Smooth muscle cell (in vitro differentiated cells): Measurements from ENCODE around the gene CNTRL. TPM values are rescaled to one million over a fixed set of nuclear protein-coding genes. Genes with fewer than 3 reads are reported as not detected.

ENCODE experiments used
- DNase-seq: peaks from one replicate; lab custom pipeline; 2025; ENCODE audit not compliant: unreplicated experiment; lab: John Stamatoyannopoulos, UW
- H2AFZ ChIP-seq: fragments of 200-600 bp; sonication (generic); 2 replicates; pipeline ENCODE4 v1.6.0; 2016; ENCODE audit warnings: antibody characterized with exemption, low read depth, mild to moderate bottlenecking
- H3F3A ChIP-seq: fragments of 200-600 bp; sonication (generic); 2 replicates; pipeline ENCODE4 v1.6.0; 2017; ENCODE audit warnings: antibody characterized with exemption, low read depth
- H3K27ac ChIP-seq: fragments of 200-600 bp; sonication (generic); 2 replicates; pipeline ENCODE4 v1.5.1; 2016; ENCODE audit warnings: low read depth, mild to moderate bottlenecking
- H3K27me3 ChIP-seq: fragments of 200-600 bp; sonication (generic); 2 replicates; pipeline ENCODE4 v1.6.1; 2016; ENCODE audit warnings: low read depth, mild to moderate bottlenecking
- H3K36me3 ChIP-seq: fragments of 200-600 bp; sonication (generic); 2 replicates; pipeline ENCODE4 v1.5.1; 2016; ENCODE audit warnings: low read depth
- H3K4me1 ChIP-seq: fragments of 200-600 bp; sonication (generic); 2 replicates; pipeline ENCODE4 v1.5.1; 2016; ENCODE audit warnings: low read depth
- H3K4me2 ChIP-seq: fragments of 200-600 bp; sonication (generic); 2 replicates; pipeline ENCODE4 v1.6.0; 2016; ENCODE audit warnings: mild to moderate bottlenecking
- H3K4me3 ChIP-seq: fragments of 200-600 bp; sonication (generic); 2 replicates; pipeline ENCODE4 v1.5.1; 2016; ENCODE audit warnings: mild to moderate bottlenecking
- H3K79me2 ChIP-seq: fragments of 200-600 bp; sonication (generic); 2 replicates; pipeline ENCODE4 v1.6.0; 2016; ENCODE audit warnings: low read depth, mild to moderate bottlenecking
- H3K9ac ChIP-seq: fragments of 200-600 bp; sonication (generic); 2 replicates; pipeline ENCODE4 v1.6.0; 2016; ENCODE audit warnings: low read depth
- H3K9me3 ChIP-seq: fragments of 200-600 bp; sonication (generic); replicated peaks from 2 replicates; pipeline ENCODE4 v1.5.1; 2016; ENCODE audit warnings: low read depth
- H4K20me1 ChIP-seq: fragments of 200-600 bp; sonication (generic); 2 replicates; pipeline ENCODE4 v1.6.0; 2016; ENCODE audit warnings: low read depth
- CTCF ChIP-seq: fragments of 200-600 bp; sonication (generic); IDR thresholded peaks from 2 replicates; pipeline ENCODE4 v1.5.1; 2017; ENCODE audit warnings: borderline replicate concordance, mild to moderate bottlenecking, antibody characterized with exemption; ENCODE audit not compliant: insufficient read depth, poor library complexity, severe bottlenecking
- WGBS: methylation state at CpG from one replicate; pipeline ENCODE4 v1.1.7; 2016; ENCODE audit warnings: low lambda C conversion rate; 5-methylcytosine and 5-hydroxymethylcytosine counted together
- polyA plus RNA-seq: library from polyadenylated mRNA; unstranded; fragments of >200 nt; fragmentation: Nextera tagmentation; extraction: Ambion mirVana; gene quantifications from 2 replicates; pipeline ENCODE4 v1.2.1, GENCODE V29; 2016
- total RNA-seq: library from RNA; depleted of rRNA; stranded (reverse); fragments of >200 nt; gene quantifications from 2 replicates; pipeline ENCODE4 v1.2.3, GENCODE V29; 2014

Gene CNTRL
- total and polyA plus RNA-seq, 2 experiments from 2014 or later: 3.6 to 9.1 TPM

- no peak for DNase-seq
- Histone ChIP-seq H2AFZ (no peak overlapping the region), H3K9ac (no peak overlapping the region), H3K27ac (no peak overlapping the region), H3K9me3 (no peaks in the 10 kb centered on the region), H3K27me3 (no peaks in the 10 kb centered on the region), H3F3A (no peaks in the 10 kb centered on the region), H3K79me2 (no peaks in the 10 kb centered on the region), H4K20me1 (no peaks in the 10 kb centered on the region), H3K4me2 (no peak overlapping the region), H3K36me3 (no peaks in the 10 kb centered on the region), H3K4me1 (no peaks in the 10 kb centered on the region), H3K4me3 (no peak overlapping the region)
- TF ChIP-seq CTCF: no peak
Measured at GRCh38 chr9:121038804-121039203, 36.0 kb upstream of the CNTRL start.

GRCh38 chr9:121048175-121048574 is 26.6 kb upstream of the CNTRL start:
- Histone ChIP-seq H3K4me1 (no peaks in the 10 kb centered on the region), H2AFZ (no peak overlapping the region), H4K20me1 (no peaks in the 10 kb centered on the region), H3K27ac (no peak overlapping the region), H3K9ac (no peak overlapping the region), H3K79me2 (no peaks in the 10 kb centered on the region), H3K36me3 (no peaks in the 10 kb centered on the region), H3K4me3 (no peak overlapping the region), H3K9me3 (no peaks in the 10 kb centered on the region), H3F3A (no peaks in the 10 kb centered on the region), H3K27me3 (no peaks in the 10 kb centered on the region), H3K4me2 (no peak overlapping the region)
- 98% methylated on average over 2 of the region's 2 CpGs for WGBS
- no peak for TF ChIP-seq CTCF
- no peak for DNase-seq

GRCh38 chr9:121048618-121049017 is 26.1 kb upstream of the CNTRL start:
- no peak overlapping the region for H3K27ac ChIP-seq
- no peak for DNase-seq
- H4K20me1 ChIP-seq: no peaks in the 10 kb centered on the region
- H3F3A ChIP-seq: no peaks in the 10 kb centered on the region
- H3K9ac ChIP-seq: no peak overlapping the region
- no peak for TF ChIP-seq CTCF
- no peaks in the 10 kb centered on the region for H3K36me3 ChIP-seq
- H2AFZ ChIP-seq: no peak overlapping the region
- peak overlapping the region; percentile 38 for H3K4me3 ChIP-seq
- no peak overlapping the region for H3K4me2 ChIP-seq
- H3K27me3 ChIP-seq: no peaks in the 10 kb centered on the region
- no peaks in the 10 kb centered on the region for H3K9me3 ChIP-seq
- H3K4me1 ChIP-seq: no peaks in the 10 kb centered on the region
- no peaks in the 10 kb centered on the region for H3K79me2 ChIP-seq

- no peaks in the 10 kb centered on the region for H3K9me3 ChIP-seq
- peak within 1 kb of the TSS; percentile 38 for H3K4me3 ChIP-seq
- H4K20me1 ChIP-seq: no peaks in the 10 kb centered on the region
- no peaks in the 10 kb centered on the region for H3K36me3 ChIP-seq
- no peaks in the 10 kb centered on the region for H3K79me2 ChIP-seq
- no peaks in the 10 kb centered on the region for H3K4me1 ChIP-seq
- 93% methylated on average over 6 of the region's 6 CpGs for WGBS
- H3K27me3 ChIP-seq: no peaks in the 10 kb centered on the region
- H3K9ac ChIP-seq: no peak within 1 kb of the TSS
- H3F3A ChIP-seq: no peaks in the 10 kb centered on the region
- no peak for TF ChIP-seq CTCF
- no peak within 1 kb of the TSS for H3K4me2 ChIP-seq
- no peak within 1 kb of the TSS for H2AFZ ChIP-seq
- no peak for DNase-seq
- no peak within 1 kb of the TSS for H3K27ac ChIP-seq
Measured at GRCh38 chr9:121050128-121050988, 24.4 kb upstream of the CNTRL start, which contains the start of gene C5. Gene C5, minus strand, starts transcription at chr9:121050275. Its CDS starts 29 bp downstream, at chr9:121050246.
